ENCODE data around the gene ADGRB3.

ADGRB3 gene

DNA sequence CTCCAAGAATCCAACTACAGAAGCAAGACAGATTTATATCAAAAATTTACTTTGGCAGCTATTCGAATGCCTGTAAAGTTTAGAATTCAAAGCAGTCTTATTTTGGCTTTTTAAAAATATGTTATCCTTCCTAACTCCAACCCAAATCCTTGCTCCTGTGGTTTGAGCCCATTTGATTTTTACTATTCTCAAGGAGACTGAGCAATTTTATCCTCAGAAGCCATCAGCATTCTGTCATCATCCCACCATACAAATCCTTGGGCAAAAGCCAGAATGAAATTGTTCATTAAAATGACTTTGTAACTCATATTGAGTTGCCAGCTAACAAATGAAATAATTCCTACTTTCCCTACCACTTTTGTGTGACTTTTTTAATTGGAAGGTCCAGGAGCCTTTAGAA is 392.8 kb downstream of the ADGRB3 start:
- Histone ChIP-seq H3K27ac (no peak overlapping the region), H3K9me3 (no peaks in the 10 kb centered on the region), H3K9ac (no peak overlapping the region), H3K4me2 (no peak overlapping the region), H4K20me1 (no peaks in the 10 kb centered on the region), H3K4me3 (no peak overlapping the region), H3K27me3 (no peaks in the 10 kb centered on the region), H3K36me3 (no peaks in the 10 kb centered on the region), H3K4me1 (no peaks in the 10 kb centered on the region)
- no peak for TF ChIP-seq Cebpa-rat (IDR thresholded peaks at IDR 0.05)

GRCh38 chr6:69038841-69039240 is 403.8 kb downstream of the ADGRB3 start:
- no peak for TF ChIP-seq Cebpa-rat (IDR thresholded peaks at IDR 0.05)
- H3K4me2 ChIP-seq = no peak overlapping the region
- H3K9ac ChIP-seq = no peak overlapping the region

DNA sequence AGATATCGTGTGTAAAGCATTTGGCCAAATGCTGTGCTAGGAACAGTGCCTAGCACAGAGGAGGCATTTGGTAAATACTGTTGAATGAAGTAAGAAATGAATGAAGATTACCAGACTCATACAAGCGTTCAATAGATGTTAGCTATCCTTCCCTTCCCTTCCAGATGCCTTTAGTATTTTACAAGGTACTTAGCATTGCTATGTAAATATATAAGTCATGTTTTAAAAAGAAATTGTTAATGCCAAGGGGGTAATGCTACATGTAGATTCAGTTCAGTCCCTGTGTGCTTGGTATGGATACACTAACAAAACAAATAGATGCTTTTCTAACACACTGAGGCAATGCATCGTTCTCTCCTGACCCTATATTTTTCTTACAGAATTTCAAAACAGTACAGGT is 407.2 kb downstream of the ADGRB3 start:
- Histone ChIP-seq H3K9ac (no peak overlapping the region), H3K4me2 (no peak overlapping the region)
- no peak for TF ChIP-seq Cebpa-rat (IDR thresholded peaks at IDR 0.05)

More at GRCh38 chr6:69038841-69039240, 403.8 kb downstream of the ADGRB3 start:
- no peak overlapping the region for H3K4me3 ChIP-seq
- H3K9me3 ChIP-seq = no peaks in the 10 kb centered on the region
- H3K4me1 ChIP-seq = no peaks in the 10 kb centered on the region
- H3K27ac ChIP-seq = no peak overlapping the region
- no peaks in the 10 kb centered on the region for H3K27me3 ChIP-seq
- H4K20me1 ChIP-seq = no peaks in the 10 kb centered on the region
- H3K36me3 ChIP-seq = no peaks in the 10 kb centered on the region

GRCh38 chr6:69044534-69044933 is 409.5 kb downstream of the ADGRB3 start:
- no peak overlapping the region for H3K4me2 ChIP-seq
- TF ChIP-seq Cebpa-rat (IDR thresholded peaks at IDR 0.05) = no peak
- H3K27me3 ChIP-seq = no peaks in the 10 kb centered on the region
- H3K4me1 ChIP-seq = no peaks in the 10 kb centered on the region
- no peaks in the 10 kb centered on the region for H3K36me3 ChIP-seq
- no peaks in the 10 kb centered on the region for H3K9me3 ChIP-seq
- no peak overlapping the region for H3K4me3 ChIP-seq
- no peak overlapping the region for H3K27ac ChIP-seq
- no peaks in the 10 kb centered on the region for H4K20me1 ChIP-seq
- H3K9ac ChIP-seq = no peak overlapping the region

More for the DNA sequence above, 407.2 kb downstream of the ADGRB3 start:
- Histone ChIP-seq H3K27ac (no peak overlapping the region), H3K36me3 (no peaks in the 10 kb centered on the region), H3K4me3 (no peak overlapping the region), H3K9me3 (no peaks in the 10 kb centered on the region), H3K4me1 (no peaks in the 10 kb centered on the region), H3K27me3 (no peaks in the 10 kb centered on the region), H4K20me1 (no peaks in the 10 kb centered on the region)

DNA sequence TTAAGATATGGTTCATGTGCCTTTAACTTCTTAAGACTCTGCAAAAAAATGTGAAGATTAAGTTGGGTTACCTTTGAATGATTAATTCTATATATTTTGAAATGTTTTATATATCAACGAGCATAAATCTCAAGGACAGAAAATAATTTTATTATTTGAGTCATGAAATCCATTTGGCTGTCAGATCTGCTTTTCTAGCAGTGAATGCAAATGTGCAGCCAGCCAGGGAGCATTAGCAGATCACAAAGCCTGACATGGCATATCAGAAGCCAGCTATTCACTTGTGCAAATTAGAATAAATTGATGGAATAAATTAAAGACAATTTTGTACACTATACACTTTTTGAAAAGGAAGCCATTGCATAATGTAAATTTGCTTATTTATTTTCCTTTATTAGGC is 424.3 kb downstream of the ADGRB3 start:
- Histone ChIP-seq H3K4me2 (no peak overlapping the region), H3K9ac (no peak overlapping the region), H4K20me1 (no peaks in the 10 kb centered on the region), H3K9me3 (no peaks in the 10 kb centered on the region), H3K27ac (no peak overlapping the region), H3K4me3 (no peak overlapping the region), H3K4me1 (no peaks in the 10 kb centered on the region), H3K36me3 (no peaks in the 10 kb centered on the region), H3K27me3 (no peaks in the 10 kb centered on the region)
- TF ChIP-seq Cebpa-rat (IDR thresholded peaks at IDR 0.05) = no peak

DNA sequence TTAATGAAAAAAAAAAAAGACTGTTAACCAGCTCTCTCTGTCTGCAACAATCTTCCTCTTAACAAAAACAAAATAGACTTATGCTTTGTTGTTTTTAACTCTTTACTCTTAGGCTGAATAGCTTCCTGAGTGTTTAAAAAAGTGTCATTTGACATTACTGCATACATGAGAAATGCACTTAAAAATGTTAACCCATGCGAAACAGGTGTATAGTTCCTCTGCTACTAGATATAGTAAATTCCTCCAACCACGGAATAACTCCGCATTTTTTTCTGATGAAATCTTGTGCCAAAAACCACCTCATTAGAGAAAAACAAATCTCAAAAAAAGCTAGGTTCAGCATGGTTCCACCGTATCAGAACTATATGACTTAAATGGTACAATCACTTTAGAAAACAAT is 426.0 kb downstream of the ADGRB3 start:
- Histone ChIP-seq H3K4me3 (no peak overlapping the region), H3K27ac (no peak overlapping the region)
- no peak for TF ChIP-seq Cebpa-rat (IDR thresholded peaks at IDR 0.05)

DNA sequence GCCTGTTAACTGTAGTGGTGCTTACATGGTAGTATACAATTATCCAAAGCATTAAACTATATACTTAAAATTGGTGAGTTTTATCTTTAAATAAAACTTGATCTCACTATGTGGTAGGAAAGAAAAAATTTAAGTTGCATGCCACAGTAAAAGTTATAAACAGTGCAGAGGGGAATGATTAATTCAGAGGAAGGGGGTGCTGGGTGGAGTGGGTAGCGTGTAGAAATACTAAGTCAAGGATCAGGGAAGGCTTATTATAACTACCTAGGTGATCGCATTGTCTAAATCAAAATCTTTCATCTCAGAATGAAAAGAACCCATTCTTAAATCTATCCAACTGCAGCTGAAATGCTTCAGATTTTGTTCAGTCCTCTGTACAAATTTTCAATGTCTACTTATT is 428.3 kb downstream of the ADGRB3 start:
- H3K9me3 ChIP-seq = no peaks in the 10 kb centered on the region
- no peak overlapping the region for H3K4me2 ChIP-seq
- H3K36me3 ChIP-seq = no peaks in the 10 kb centered on the region
- no peaks in the 10 kb centered on the region for H4K20me1 ChIP-seq
- H3K27me3 ChIP-seq = no peaks in the 10 kb centered on the region
- TF ChIP-seq Cebpa-rat (IDR thresholded peaks at IDR 0.05) = no peak
- H3K4me1 ChIP-seq = no peaks in the 10 kb centered on the region
- no peak overlapping the region for H3K4me3 ChIP-seq
- no peak overlapping the region for H3K9ac ChIP-seq
- no peak overlapping the region for H3K27ac ChIP-seq

More for the DNA sequence above, 426.0 kb downstream of the ADGRB3 start:
- Histone ChIP-seq H3K9ac (no peak overlapping the region), H3K27me3 (no peaks in the 10 kb centered on the region), H3K36me3 (no peaks in the 10 kb centered on the region), H3K4me1 (no peaks in the 10 kb centered on the region), H3K9me3 (no peaks in the 10 kb centered on the region), H4K20me1 (no peaks in the 10 kb centered on the region), H3K4me2 (no peak overlapping the region)

DNA sequence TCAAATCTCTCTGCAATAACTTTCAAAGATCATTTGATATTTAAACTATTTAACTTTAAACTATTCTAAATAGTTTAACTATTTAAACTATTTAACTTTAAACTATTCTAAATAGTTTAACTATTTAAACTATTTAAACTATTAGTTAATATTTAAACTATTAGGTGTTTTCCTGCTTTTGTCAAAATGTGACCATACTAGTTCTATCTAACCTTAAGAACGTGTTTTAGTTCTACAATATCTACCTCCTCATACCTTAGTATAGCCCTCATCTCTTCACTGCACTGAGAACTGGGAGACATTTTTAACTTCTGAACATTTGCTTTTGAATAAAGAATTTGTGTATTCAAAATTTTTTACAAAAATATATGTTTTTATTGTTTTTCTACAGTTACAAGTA is 429.1 kb downstream of the ADGRB3 start:
- Histone ChIP-seq H3K4me2 (no peak overlapping the region), H3K27me3 (no peaks in the 10 kb centered on the region), H3K4me1 (no peaks in the 10 kb centered on the region), H3K9ac (no peak overlapping the region), H4K20me1 (no peaks in the 10 kb centered on the region), H3K9me3 (no peaks in the 10 kb centered on the region), H3K36me3 (no peaks in the 10 kb centered on the region), H3K4me3 (no peak overlapping the region), H3K27ac (no peak overlapping the region)
- no peak for TF ChIP-seq Cebpa-rat (IDR thresholded peaks at IDR 0.05)

GRCh38 chr6:69069881-69070280 is 434.8 kb downstream of the ADGRB3 start:
- no peak overlapping the region for H3K9ac ChIP-seq
- no peak overlapping the region for H3K4me2 ChIP-seq
- no peaks in the 10 kb centered on the region for H3K27me3 ChIP-seq
- no peak overlapping the region for H3K27ac ChIP-seq
- H3K9me3 ChIP-seq = no peaks in the 10 kb centered on the region
- no peaks in the 10 kb centered on the region for H4K20me1 ChIP-seq
- H3K4me3 ChIP-seq = no peak overlapping the region
- no peaks in the 10 kb centered on the region for H3K4me1 ChIP-seq
- no peak for TF ChIP-seq Cebpa-rat (IDR thresholded peaks at IDR 0.05)
- no peaks in the 10 kb centered on the region for H3K36me3 ChIP-seq

GRCh38 chr6:69072796-69073195 is 437.7 kb downstream of the ADGRB3 start:
- Histone ChIP-seq H3K27ac (no peak overlapping the region), H3K27me3 (no peaks in the 10 kb centered on the region), H3K4me2 (no peak overlapping the region), H3K9me3 (no peaks in the 10 kb centered on the region), H3K36me3 (no peaks in the 10 kb centered on the region), H4K20me1 (no peaks in the 10 kb centered on the region), H3K9ac (no peak overlapping the region), H3K4me3 (no peak overlapping the region), H3K4me1 (no peaks in the 10 kb centered on the region)
- no peak for TF ChIP-seq Cebpa-rat (IDR thresholded peaks at IDR 0.05)

GRCh38 chr6:69084746-69085335 is 449.8 kb downstream of the ADGRB3 start:
- H3K9ac ChIP-seq = no peak overlapping the region
- no peaks in the 10 kb centered on the region for H3K36me3 ChIP-seq
- peaks cover 2% of the 10 kb centered on the region; the same call in 1 of the 2 replicates for H3K4me1 ChIP-seq
- H3K9me3 ChIP-seq = no peaks in the 10 kb centered on the region
- no peak overlapping the region for H3K4me2 ChIP-seq
- H3K27me3 ChIP-seq = no peaks in the 10 kb centered on the region
- H3K4me3 ChIP-seq = no peak overlapping the region
- H4K20me1 ChIP-seq = no peaks in the 10 kb centered on the region
- TF ChIP-seq Cebpa-rat (IDR thresholded peaks at IDR 0.05) = no peak
- no peak overlapping the region for H3K27ac ChIP-seq

All from BLaER1 (cell line).